H1 (cell line): ENCODE data around the gene RNPEPL1. TPM values are rescaled to one million over a fixed set of nuclear protein-coding genes. Genes with fewer than 3 reads are reported as not detected.

ENCODE experiments used
- CTCF ChIA-PET: fragments of 300-600 bp; sonication (Branson Sonifier 250); formaldehyde crosslinking; loops from one replicate; lab custom pipeline; 2021; ENCODE audit not compliant: partially characterized antibody; lab: Charles Lee
- POLR2A ChIA-PET: fragments of 300-600 bp; sonication (Branson Sonifier 250); formaldehyde crosslinking; loops from one replicate; lab custom pipeline; 2021; ENCODE audit warnings: inconsistent platforms; ENCODE audit not compliant: partially characterized antibody; lab: Charles Lee
- DNase-seq, 2 experiments: peaks; one replicate each; pipeline versions ENCODE4 v3.0.0 to v3.0.0-alpha.2; 2010 to 2022; ENCODE audit warnings: low spot score in 2 of 2, low read depth in 1 of 2, mixed read lengths in 1 of 2
- FAIRE-seq: peaks from 2 replicates; lab custom pipeline; 2011; peaks lifted over from hg19 to GRCh38; lab: Jason Lieb, UNC
- H2AFZ ChIP-seq: 2 replicates; pipeline ENCODE4 v1.8.1; 2012; ENCODE audit warnings: low read length, inconsistent platforms
- H2AK5ac ChIP-seq: 2 replicates; pipeline ENCODE4 v1.6.1; 2013; ENCODE audit warnings: low read depth, low read length
- H2BK120ac ChIP-seq: replicated peaks from 2 replicates; pipeline ENCODE3; 2013; ENCODE audit warnings: low read depth, low read length, inconsistent platforms
- H2BK12ac ChIP-seq: 2 replicates; pipeline ENCODE4 v1.6.1; 2013; ENCODE audit warnings: low read depth, low read length
- H2BK15ac ChIP-seq: 2 replicates; pipeline ENCODE4 v1.6.1; 2013; ENCODE audit warnings: low read length
- H2BK20ac ChIP-seq: 2 replicates; pipeline ENCODE4 v1.6.1; 2013; ENCODE audit warnings: low read length
- H2BK5ac ChIP-seq: 2 replicates; pipeline ENCODE4 v1.6.1; 2013; ENCODE audit warnings: low read depth, low read length
- H3K14ac ChIP-seq: 2 replicates; pipeline ENCODE4 v1.6.1; 2013; ENCODE audit warnings: inconsistent platforms; ENCODE audit not compliant: insufficient read length
- H3K18ac ChIP-seq: 2 replicates; pipeline ENCODE4 v1.6.1; 2013; ENCODE audit warnings: low read length; ENCODE audit errors: extremely low read depth
- H3K23ac ChIP-seq: 2 replicates; pipeline ENCODE4 v1.6.1; 2013; ENCODE audit warnings: inconsistent platforms; ENCODE audit not compliant: insufficient read length
- H3K23me2 ChIP-seq: 2 replicates; pipeline ENCODE4 v1.6.1; 2013; ENCODE audit warnings: low read depth, low read length
- H3K27ac ChIP-seq: 2 replicates; pipeline ENCODE4 v1.6.1; 2011; ENCODE audit warnings: low read depth, low read length, inconsistent platforms
- H3K27me3 ChIP-seq, 4 experiments: replicated peaks in 1 of 4; 1 replicate in 1 of 4; 2 replicates in 3 of 4; pipeline versions ENCODE4 v1.6.1 to v1.8.1; 2011 to 2013; ENCODE audit warnings: low read length in 3 of 4, mild to moderate bottlenecking in 3 of 4, inconsistent platforms in 2 of 4, mixed read lengths in 2 of 4, moderate library complexity in 1 of 4; ENCODE audit not compliant: control insufficient read depth in 3 of 4, insufficient read depth in 3 of 4; ENCODE audit errors: extremely low read depth in 1 of 4
- H3K36me3 ChIP-seq, 4 experiments: 2 replicates each; pipeline versions ENCODE4 v1.6.1 to v1.8.1; 2011 to 2013; ENCODE audit warnings: mild to moderate bottlenecking in 4 of 4, low read length in 3 of 4, moderate library complexity in 2 of 4, control low read depth in 1 of 4, inconsistent platforms in 1 of 4; ENCODE audit not compliant: insufficient read depth in 4 of 4, control insufficient read depth in 2 of 4
- H3K4ac ChIP-seq: replicated peaks from 2 replicates; pipeline ENCODE3; 2013; ENCODE audit warnings: low read length, low read depth, mixed read lengths, inconsistent platforms; ENCODE audit not compliant: insufficient read length
- H3K4me1 ChIP-seq, 4 experiments: replicated peaks in 1 of 4; 1 replicate in 1 of 4; 2 replicates in 3 of 4; pipeline versions ENCODE4 v1.6.1 to v1.8.1; 2011 to 2013; ENCODE audit warnings: low read length in 3 of 4, inconsistent platforms in 2 of 4, mixed read lengths in 1 of 4; ENCODE audit not compliant: insufficient read depth in 4 of 4, control insufficient read depth in 3 of 4
- H3K4me2 ChIP-seq, 2 experiments: 2 replicates each; pipeline versions ENCODE4 v1.6.1 to v1.8.1; 2011 to 2013; ENCODE audit warnings: low read depth in 2 of 2, low read length in 2 of 2, control low read depth in 1 of 2, inconsistent platforms in 1 of 2, mild to moderate bottlenecking in 1 of 2; ENCODE audit not compliant: insufficient read depth in 1 of 2
- H3K4me3 ChIP-seq, 4 experiments: fragments of 200-600, 300-600 bp in 1 of 4; sonication (generic), shearing (Covaris generic), sonication (Bioruptor Twin) in 1 of 4; 2 replicates each; pipeline versions ENCODE4 v1.5.1 to v1.8.1; 2011 to 2016; ENCODE audit warnings: low read length in 4 of 4, low read depth in 3 of 4, control low read depth in 2 of 4, inconsistent platforms in 2 of 4, mild to moderate bottlenecking in 2 of 4, mixed read lengths in 1 of 4, moderate library complexity in 1 of 4; ENCODE audit not compliant: insufficient read depth in 2 of 4; ENCODE audit errors: extremely low read depth in 1 of 4
- H3K56ac ChIP-seq: replicated peaks from 2 replicates; pipeline ENCODE3; 2013; ENCODE audit warnings: low read depth, mild to moderate bottlenecking, mixed read lengths, low read length, inconsistent platforms; ENCODE audit not compliant: insufficient read length
- H3K79me1 ChIP-seq: 2 replicates; pipeline ENCODE4 v1.6.1; 2013; ENCODE audit warnings: low read depth, low read length, control low read depth
- H3K79me2 ChIP-seq, 2 experiments: 2 replicates each; pipeline versions ENCODE4 v1.6.1 to v1.8.1; 2012 to 2013; ENCODE audit warnings: low read length in 2 of 2, mild to moderate bottlenecking in 2 of 2, inconsistent platforms in 1 of 2; ENCODE audit not compliant: insufficient read depth in 2 of 2, control insufficient read depth in 1 of 2
- H3K9ac ChIP-seq, 4 experiments: replicated peaks in 1 of 4; 1 replicate in 1 of 4; 2 replicates in 3 of 4; pipeline versions ENCODE4 v1.6.1 to v1.8.1; 2011 to 2013; ENCODE audit warnings: low read depth in 3 of 4, low read length in 3 of 4, control low read depth in 2 of 4, mild to moderate bottlenecking in 2 of 4, moderate library complexity in 2 of 4, inconsistent platforms in 1 of 4; ENCODE audit errors: extremely low read depth in 1 of 4
- H3K9me3 ChIP-seq, 2 experiments: 2 replicates each; pipeline versions ENCODE4 v1.6.1 to v1.8.1; 2012 to 2013; ENCODE audit warnings: mild to moderate bottlenecking in 2 of 2, moderate library complexity in 2 of 2, control low read depth in 1 of 2, inconsistent platforms in 1 of 2, low read depth in 1 of 2, low read length in 1 of 2, mixed read lengths in 1 of 2; ENCODE audit not compliant: insufficient read depth in 2 of 2
- H4K20me1 ChIP-seq, 2 experiments: replicated peaks in 1 of 2; 2 replicates each; pipeline versions ENCODE3 to v1.8.1; 2011 to 2013; ENCODE audit warnings: inconsistent platforms in 2 of 2, low read length in 2 of 2, mild to moderate bottlenecking in 1 of 2; ENCODE audit not compliant: insufficient read depth in 2 of 2, control insufficient read depth in 1 of 2
- H4K5ac ChIP-seq: 2 replicates; pipeline ENCODE4 v1.6.1; 2013; ENCODE audit warnings: low read length, low read depth, mixed read lengths, inconsistent platforms; ENCODE audit not compliant: insufficient read length
- H4K8ac ChIP-seq: 2 replicates; pipeline ENCODE4 v1.8.0; 2013; ENCODE audit warnings: mild to moderate bottlenecking, moderate library complexity, low read length, inconsistent platforms; ENCODE audit not compliant: insufficient read depth; ENCODE audit errors: extremely low read depth
- H4K91ac ChIP-seq: replicated peaks from 2 replicates; pipeline ENCODE3; 2013; ENCODE audit warnings: low read length, mixed read lengths, inconsistent platforms; ENCODE audit not compliant: insufficient read length
- ATF3 ChIP-seq: IDR thresholded peaks from 2 replicates; pipeline ENCODE4 v1.6.1; 2011; ENCODE audit warnings: low read depth, mild to moderate bottlenecking, low read length; ENCODE audit not compliant: insufficient read depth
- BACH1 ChIP-seq: IDR thresholded peaks from 2 replicates; pipeline ENCODE4 v1.6.1; 2012; ENCODE audit warnings: low read length, improper control_type of control experiment
- CBX8 ChIP-seq: fragments of 300-800, 300-1000 bp; sonication (generic); IDR thresholded peaks from 2 replicates; pipeline ENCODE4 v1.7.1; 2016; ENCODE audit warnings: low read depth, low read length, borderline replicate concordance
- CEBPB ChIP-seq: IDR thresholded peaks from 2 replicates; pipeline ENCODE4 v1.6.1; 2012; ENCODE audit warnings: low read depth, low read length
- HDAC6 ChIP-seq: IDR thresholded peaks from one replicate; pipeline ENCODE4 v1.7.1; 2012; ENCODE audit warnings: low read depth, mild to moderate bottlenecking, inconsistent platforms, low read length, moderate library complexity
- MAX ChIP-seq: IDR thresholded peaks from 2 replicates; pipeline ENCODE4 v1.6.1; 2012; ENCODE audit warnings: inconsistent platforms
- POU5F1 ChIP-seq: IDR thresholded peaks from 2 replicates; pipeline ENCODE4 v1.6.1; 2011; ENCODE audit warnings: low read depth, mild to moderate bottlenecking, low read length, moderate library complexity
- RFX5 ChIP-seq: IDR thresholded peaks from 2 replicates; pipeline ENCODE4 v1.6.1; 2011; ENCODE audit warnings: low read depth, low read length, improper control_type of control experiment, borderline replicate concordance
- RNF2 ChIP-seq: fragments of 200-900, 300-1000 bp; sonication (generic); IDR thresholded peaks from 2 replicates; pipeline ENCODE4 v1.7.1; 2016; ENCODE audit warnings: borderline replicate concordance, low read depth, mild to moderate bottlenecking, antibody characterized with exemption, low read length; ENCODE audit not compliant: poor library complexity, severe bottlenecking; ENCODE audit errors: missing control alignments
- SAP30 ChIP-seq: fragments of 300-600 bp; sonication (generic); IDR thresholded peaks from 2 replicates; pipeline ENCODE4 v1.7.1; 2012; ENCODE audit warnings: low read length, moderate library complexity, mild to moderate bottlenecking, inconsistent platforms; ENCODE audit not compliant: insufficient read depth, insufficient replicate concordance
- SIN3A ChIP-seq, 2 experiments: IDR thresholded peaks in 1 of 2; conservative IDR thresholded peaks in 1 of 2; 2 replicates each; pipeline ENCODE4 v1.6.1; 2011 to 2012; ENCODE audit warnings: low read length in 2 of 2, improper control_type of control experiment in 1 of 2, low read depth in 1 of 2, mild to moderate bottlenecking in 1 of 2
- TAF1 ChIP-seq: IDR thresholded peaks from 2 replicates; pipeline ENCODE4 v1.6.1; 2011; ENCODE audit warnings: mild to moderate bottlenecking, low read depth, low read length
- WGBS, 2 experiments: shearing (Covaris generic) in 1 of 2; methylation state at CpG; one replicate each; pipeline versions ENCODE4 v1.1.6 to v1.1.7; 2013 to 2015; ENCODE audit warnings: low lambda C conversion rate in 2 of 2, mixed read lengths in 2 of 2, inconsistent platforms in 1 of 2, low coverage in 1 of 2, missing lambda C conversion rate in 1 of 2; ENCODE audit not compliant: insufficient replicate concordance in 2 of 2, insufficient coverage in 1 of 2, insufficient read length in 1 of 2; ENCODE audit errors: extremely low coverage in 1 of 2, missing lambda C conversion rate in 1 of 2; 5-methylcytosine and 5-hydroxymethylcytosine counted together
- polyA plus RNA-seq, 7 experiments: library from polyadenylated mRNA; depleted of rRNA in 3 of 7; stranded (reverse) in 5 of 7; unstranded in 2 of 7; fragments of >200 nt in 5 of 7; fragments of 200-250 nt in 2 of 7; gene quantifications; 1 replicate in 5 of 7; 2 replicates in 1 of 7; 4 replicates in 1 of 7; pipeline versions ENCODE4 v1.2.1 to v1.2.3, GENCODE V29; 2011 to 2013; ENCODE audit warnings: missing spikeins in 2 of 7, mixed read lengths in 2 of 7
- total RNA-seq: library from RNA; stranded (reverse); fragmentation: NEBNext Ultra II Directional; extraction: Animal tissue kit (Norgen Biotek cat#: 25700); gene quantifications from 2 replicates; pipeline ENCODE4 v1.2.1, GENCODE V29; 2021

Gene RNPEPL1
- total and polyA plus RNA-seq, 2 of the 8 experiments (the other 6 are each of a cell fraction or from before 2014, with no cell fraction given) = 9.0 to 11.3 TPM

GRCh38 chr2:240585101-240585500 lies 16.8 kb downstream of the RNPEPL1 start:
- Histone ChIP-seq H2BK120ac (no peak overlapping the region), H3K27ac (no peak overlapping the region), H4K5ac (no peak overlapping the region), H3K23me2 (peaks cover 12% of the 10 kb centered on the region; the same call in 1 of the 2 replicates), H2BK5ac (no peak overlapping the region), H3K56ac (no peak overlapping the region), H2BK15ac (no peak overlapping the region), H3K27me3 (no peaks in the 10 kb centered on the region), H2BK20ac (no peak overlapping the region), H3K4me2 (peak overlapping the region; percentile 77 to 95), H3K4ac (no peak overlapping the region), H3K36me3 (peaks cover 0 to 4% (median 2%) of the 10 kb centered on the region in 4 experiments; a peak in 1 of 8 replicates), H4K91ac (no peak overlapping the region), H3K4me1 (peaks cover 0 to 17% (median 11%) of the 10 kb centered on the region in 4 experiments; a peak in 6 of 7 replicates), H2AFZ (no peak overlapping the region), H4K20me1 (peaks cover 8 to 32% of the 10 kb centered on the region in 2 experiments), H3K23ac (no peak overlapping the region), H2AK5ac (no peak overlapping the region), H3K79me1 (peaks cover 18% of the 10 kb centered on the region), H2BK12ac (no peak overlapping the region), H3K9me3 (no peaks in the 10 kb centered on the region), H3K4me3 (peak overlapping the region; percentile 94 to 97 (median 95); a peak in 7 of 8 replicates), H3K9ac (no peak overlapping the region; a peak in 2 of 7 replicates), H3K18ac (no peak overlapping the region), H4K8ac (no peak overlapping the region; the same call in none of the 2 replicates), H3K14ac (no peak overlapping the region), H3K79me2 (peaks cover 4 to 44% of the 10 kb centered on the region in 2 experiments; a peak in 3 of 4 replicates)
- WGBS, 2 experiments = 92% methylated on average over 6 of the region's 6 CpGs; no CpG with 5 or more reads in 1 of the 2 experiments
- CTCF ChIA-PET = interaction anchor here (1.1 to 5.1 kb wide), 3 partner anchors 16 to 26 kb away, joined by 3 to 37 read pairs (median 4); no protein-coding TSS in a partner anchor
- FAIRE-seq (no peak), DNase-seq (no peak)
- POLR2A ChIA-PET = interaction anchor here (2.9 to 3.2 kb wide), 2 partner anchors 9 to 19 kb away, joined by 13 to 21 read pairs; no protein-coding TSS in a partner anchor
- TF ChIP-seq SIN3A (conservative IDR thresholded peaks at IDR 0.05 in 1 of 2, IDR thresholded peaks at IDR 0.05 in 1 of 2; ENCODE audit: low read depth in 1 of 2, low read length in 2 of 2) (no peak), BACH1 (no peak), TAF1 (no peak), RNF2 (no peak), CEBPB (no peak), MAX (no peak), ATF3 (no peak), POU5F1 (no peak), CBX8 (no peak), SAP30 (no peak), HDAC6 (no peak), RFX5 (no peak)
